ENCODE measurements around the gene SP2.

SP2 gene

GRCh38 chr17:47871048-47871447, 25.0 kb upstream of the SP2 start:
- no peak for DNase-seq

- DNase-seq = no peak
Observed at GRCh38 chr17:47872019-47872650, 23.9 kb upstream of the SP2 start.

- no peak for DNase-seq
Observed at GRCh38 chr17:47872651-47873161, 23.3 kb upstream of the SP2 start.

GRCh38 chr17:47873200-47874090, 22.6 kb upstream of the SP2 start:
- no peak for DNase-seq

GRCh38 chr17:47875011-47875985, 20.7 kb upstream of the SP2 start:
- DNase-seq = no peak

GRCh38 chr17:47877368-47878034, 18.5 kb upstream of the SP2 start:
- no peak for DNase-seq

GRCh38 chr17:47878203-47879027, 17.6 kb upstream of the SP2 start:
- no peak for DNase-seq

- peak; percentile 33 for DNase-seq
Observed at GRCh38 chr17:47879028-47879585, 16.9 kb upstream of the SP2 start.

- DNase-seq = no peak
Observed at GRCh38 chr17:47879776-47880454, 16.1 kb upstream of the SP2 start.

- DNase-seq = no peak
Observed at GRCh38 chr17:47882247-47882646, 13.8 kb upstream of the SP2 start.

GRCh38 chr17:47882695-47883588, 13.1 kb upstream of the SP2 start:
- no peak for DNase-seq

- DNase-seq = no peak
Observed at GRCh38 chr17:47883589-47884426, 12.2 kb upstream of the SP2 start.

- no peak for DNase-seq
Observed at GRCh38 chr17:47884427-47884740, 11.7 kb upstream of the SP2 start.

- no peak for DNase-seq
Observed at GRCh38 chr17:47884905-47885730, 10.9 kb upstream of the SP2 start.

- no peak for DNase-seq
Observed at GRCh38 chr17:47888293-47888692, 7.7 kb upstream of the SP2 start.

GRCh38 chr17:47889734-47890529, 6.1 kb upstream of the SP2 start:
- DNase-seq = peak; percentile 98

Data from stimulated activated CD8-positive, alpha-beta memory T cell treated with anti-CD3 and anti-CD28 coated beads, Interleukin-4, amount 100 ng/mL, for 48 hours (primary cell).